Osteoblast (primary cell): ENCODE data around the gene KCTD10. TPM values are rescaled to one million over a fixed set of nuclear protein-coding genes. Genes with fewer than 3 reads are reported as not detected.

Experiments
- DNase-seq: peaks from one replicate; pipeline ENCODE4 v3.0.0; 2011; ENCODE audit warnings: low spot score, mixed read lengths; ENCODE audit not compliant: insufficient read length; ENCODE audit errors: missing footprints
- H2AFZ ChIP-seq: 2 replicates; pipeline ENCODE4 v1.6.0; 2011; ENCODE audit warnings: mild to moderate bottlenecking, low read length
- H3K27ac ChIP-seq: 2 replicates; pipeline ENCODE4 v1.5.1; 2011; ENCODE audit warnings: mild to moderate bottlenecking, low read depth, low read length, moderate library complexity
- H3K27me3 ChIP-seq: 2 replicates; pipeline ENCODE4 v1.6.0; 2012; ENCODE audit warnings: mild to moderate bottlenecking, control low read depth, inconsistent platforms, low read length, moderate library complexity; ENCODE audit not compliant: insufficient read depth
- H3K36me3 ChIP-seq: 2 replicates; pipeline ENCODE4 v1.5.1; 2011; ENCODE audit warnings: mild to moderate bottlenecking, low read length, control low read depth, moderate library complexity; ENCODE audit not compliant: insufficient read depth
- H3K4me1 ChIP-seq: 2 replicates; pipeline ENCODE4 v1.5.1; 2011; ENCODE audit warnings: mild to moderate bottlenecking, low read length, control low read depth, moderate library complexity; ENCODE audit not compliant: insufficient read depth
- H3K4me2 ChIP-seq: 2 replicates; pipeline ENCODE4 v1.6.0; 2011; ENCODE audit warnings: mild to moderate bottlenecking, low read length; ENCODE audit not compliant: insufficient read depth
- H3K4me3 ChIP-seq: fragments of 200-600 bp; sonication (generic); 3 replicates; pipeline ENCODE4 v1.5.1; 2012; ENCODE audit warnings: mild to moderate bottlenecking, low read length, inconsistent platforms; ENCODE audit not compliant: insufficient read depth
- H3K79me2 ChIP-seq: 2 replicates; pipeline ENCODE4 v1.6.0; 2012; ENCODE audit warnings: mild to moderate bottlenecking, low read length, control low read depth, inconsistent platforms; ENCODE audit not compliant: insufficient read depth
- H3K9me3 ChIP-seq: 2 replicates; pipeline ENCODE4 v1.5.1; 2011; ENCODE audit warnings: low read depth, low read length, control low read depth
- H4K20me1 ChIP-seq: 2 replicates; pipeline ENCODE4 v1.6.0; 2012; ENCODE audit warnings: mild to moderate bottlenecking, low read length, control low read depth; ENCODE audit not compliant: insufficient read depth
- CTCF ChIP-seq: IDR thresholded peaks from 2 replicates; pipeline ENCODE4 v1.5.1; 2011; ENCODE audit warnings: mild to moderate bottlenecking, low read depth, low read length, moderate library complexity; ENCODE audit errors: extremely low read depth
- total RNA-seq: library from RNA; depleted of rRNA; stranded (reverse); fragments of >200 nt; gene quantifications from 2 replicates; pipeline ENCODE4 v1.2.3, GENCODE V29; 2012

KCTD10 gene
- total RNA-seq, 1 donor = 102 TPM

- H3K4me2 ChIP-seq = no peak overlapping the region
- no peaks in the 10 kb centered on the region for H3K4me1 ChIP-seq
- no peaks in the 10 kb centered on the region for H4K20me1 ChIP-seq
- DNase-seq = no peak
- H3K27ac ChIP-seq = no peak overlapping the region
- H3K27me3 ChIP-seq = no peaks in the 10 kb centered on the region
- no peak for TF ChIP-seq CTCF
- peaks cover 50% of the 10 kb centered on the region for H3K36me3 ChIP-seq
- no peak overlapping the region for H3K4me3 ChIP-seq
- no peaks in the 10 kb centered on the region for H3K79me2 ChIP-seq
- H2AFZ ChIP-seq = no peak overlapping the region
- H3K9me3 ChIP-seq = no peaks in the 10 kb centered on the region
These were observed 19.2 kb upstream of the KCTD10 start for GRCh38 chr12:109496306-109496705.

GRCh38 chr12:109495012-109495411 is 17.9 kb upstream of the KCTD10 start:
- Histone ChIP-seq H3K27me3 (no peaks in the 10 kb centered on the region), H3K4me2 (no peak overlapping the region), H4K20me1 (no peaks in the 10 kb centered on the region), H3K36me3 (peaks cover 50% of the 10 kb centered on the region), H3K9me3 (no peaks in the 10 kb centered on the region), H3K79me2 (no peaks in the 10 kb centered on the region), H3K4me3 (no peak overlapping the region), H2AFZ (no peak overlapping the region), H3K4me1 (no peaks in the 10 kb centered on the region), H3K27ac (no peak overlapping the region)
- TF ChIP-seq CTCF = no peak
- DNase-seq = no peak

GRCh38 chr12:109494348-109494881 is 17.3 kb upstream of the KCTD10 start:
- H3K4me1 ChIP-seq = no peaks in the 10 kb centered on the region
- no peaks in the 10 kb centered on the region for H3K9me3 ChIP-seq
- TF ChIP-seq CTCF = no peak
- no peak for DNase-seq
- H3K4me2 ChIP-seq = no peak overlapping the region
- no peak overlapping the region for H3K4me3 ChIP-seq
- H3K36me3 ChIP-seq = peaks cover 52% of the 10 kb centered on the region
- no peak overlapping the region for H2AFZ ChIP-seq
- H3K27ac ChIP-seq = no peak overlapping the region
- H3K27me3 ChIP-seq = no peaks in the 10 kb centered on the region
- H3K79me2 ChIP-seq = no peaks in the 10 kb centered on the region
- no peaks in the 10 kb centered on the region for H4K20me1 ChIP-seq

GRCh38 chr12:109493938-109494337 is 16.8 kb upstream of the KCTD10 start:
- Histone ChIP-seq H2AFZ (no peak overlapping the region), H3K27ac (no peak overlapping the region), H3K9me3 (no peaks in the 10 kb centered on the region), H3K27me3 (no peaks in the 10 kb centered on the region), H3K36me3 (peaks cover 52% of the 10 kb centered on the region), H4K20me1 (no peaks in the 10 kb centered on the region), H3K79me2 (no peaks in the 10 kb centered on the region), H3K4me2 (no peak overlapping the region), H3K4me3 (no peak overlapping the region), H3K4me1 (no peaks in the 10 kb centered on the region)
- no peak for DNase-seq
- no peak for TF ChIP-seq CTCF
